HepG2 (cell line): ENCODE measurements around the gene FNDC3B.

Experiments
- CBX1 ChIP-seq: IDR thresholded peaks from one replicate; pipeline ENCODE4 v1.6.1; 2016; ENCODE audit warnings: antibody characterized with exemption, low read depth
- CTCF ChIP-seq: sonication (generic); formaldehyde crosslinking; IDR thresholded peaks from 2 replicates; pipeline ENCODE4 v1.5.0; 2020; ENCODE audit warnings: mild to moderate bottlenecking, missing genetic modification reagents, moderate library complexity
- FOSL2 ChIP-seq: sonication (generic); formaldehyde crosslinking; IDR thresholded peaks from 2 replicates; pipeline ENCODE4 v1.4.0; 2020; ENCODE audit warnings: missing genetic modification reagents
- HMGXB4 ChIP-seq, 2 experiments: sonication (generic) in 1 of 2; formaldehyde crosslinking in 1 of 2; IDR thresholded peaks; 2 replicates each; pipeline versions ENCODE4 v1.4.0 to v1.6.1; 2018 to 2020; ENCODE audit warnings: missing genetic modification reagents in 2 of 2, borderline replicate concordance in 1 of 2, low read depth in 1 of 2, mild to moderate bottlenecking in 1 of 2, missing biosample characterization in 1 of 2
- ZNF232 ChIP-seq: sonication (generic); formaldehyde crosslinking; IDR thresholded peaks from 2 replicates; pipeline ENCODE4 v1.4.0; 2020; ENCODE audit warnings: missing genetic modification reagents, borderline replicate concordance

- TF ChIP-seq FOSL2 (CRISPR knock-in tag) (peak; percentile 87), CTCF (no peak), ZNF232 (no peak), CBX1 (no peak), HMGXB4 (CRISPR knock-in tag; IDR thresholded peaks at IDR 0.05; ENCODE audit: borderline replicate concordance in 1 of 2, low read depth in 1 of 2) (no peak)
Observed at GRCh38 chr3:172003146-172003545, 36.2 kb upstream of the FNDC3B start.
